GM19395 (cell line): ENCODE results near the gene SSMEM1.
"Not testable (repeated sequence)": the region's sequence is repeated elsewhere in the genome, so short reads cannot be mapped to it uniquely, and the experiment has no call there.

Experiments
- ATAC-seq: cut with Tn5 transposase; IDR thresholded peaks from one replicate; pipeline ENCODE4 v1.9.1; 2021; ENCODE audit warnings: mild to moderate bottlenecking, moderate library complexity; ENCODE audit not compliant: unreplicated experiment

SSMEM1 gene

GRCh38 chr7:130210181-130210935 lies 2.7 kb downstream of the SSMEM1 start:
- no peak for ATAC-seq

GRCh38 chr7:130213828-130214227 lies 6.2 kb downstream of the SSMEM1 start:
- no peak for ATAC-seq

DNA sequence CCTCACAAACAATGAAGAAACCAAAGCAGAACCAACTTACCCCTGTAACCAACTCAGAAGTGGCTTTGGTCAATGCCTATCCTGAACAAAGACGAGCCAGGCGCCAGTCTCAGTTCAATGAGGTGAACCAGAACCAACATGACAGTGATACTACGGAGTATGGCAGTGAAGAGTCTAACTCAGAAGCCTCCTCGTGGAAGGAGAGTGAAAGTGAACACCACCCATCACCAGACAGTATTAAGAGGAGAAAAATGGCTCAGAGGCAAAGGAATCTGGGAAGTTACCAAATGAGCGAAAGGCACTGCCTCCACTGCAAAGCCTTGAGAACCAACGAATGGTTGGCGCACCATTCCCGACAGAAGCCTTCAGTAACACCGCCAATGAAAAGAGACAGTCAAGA lies 8.4 kb downstream of the SSMEM1 start:
- ATAC-seq = no peak

DNA sequence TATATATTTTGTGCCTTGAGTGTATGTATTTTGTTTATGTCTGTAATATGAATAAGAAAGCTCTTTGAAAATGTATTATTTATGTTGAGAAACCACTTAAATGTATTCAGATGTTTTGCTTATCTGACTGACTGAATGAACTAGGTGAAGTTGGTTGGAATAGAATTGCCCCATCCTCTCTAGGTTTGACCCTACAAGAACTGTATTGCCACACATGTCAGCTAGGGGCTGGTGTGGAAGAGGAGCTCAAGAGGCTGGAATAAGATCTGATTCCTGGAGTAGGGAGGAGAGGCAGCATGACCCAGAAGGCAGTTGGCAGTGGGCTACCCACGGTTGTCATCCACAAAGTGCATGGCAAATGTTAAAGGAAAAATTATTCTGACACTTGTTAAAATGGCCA lies 9.1 kb downstream of the SSMEM1 start:
- ATAC-seq = no peak

DNA sequence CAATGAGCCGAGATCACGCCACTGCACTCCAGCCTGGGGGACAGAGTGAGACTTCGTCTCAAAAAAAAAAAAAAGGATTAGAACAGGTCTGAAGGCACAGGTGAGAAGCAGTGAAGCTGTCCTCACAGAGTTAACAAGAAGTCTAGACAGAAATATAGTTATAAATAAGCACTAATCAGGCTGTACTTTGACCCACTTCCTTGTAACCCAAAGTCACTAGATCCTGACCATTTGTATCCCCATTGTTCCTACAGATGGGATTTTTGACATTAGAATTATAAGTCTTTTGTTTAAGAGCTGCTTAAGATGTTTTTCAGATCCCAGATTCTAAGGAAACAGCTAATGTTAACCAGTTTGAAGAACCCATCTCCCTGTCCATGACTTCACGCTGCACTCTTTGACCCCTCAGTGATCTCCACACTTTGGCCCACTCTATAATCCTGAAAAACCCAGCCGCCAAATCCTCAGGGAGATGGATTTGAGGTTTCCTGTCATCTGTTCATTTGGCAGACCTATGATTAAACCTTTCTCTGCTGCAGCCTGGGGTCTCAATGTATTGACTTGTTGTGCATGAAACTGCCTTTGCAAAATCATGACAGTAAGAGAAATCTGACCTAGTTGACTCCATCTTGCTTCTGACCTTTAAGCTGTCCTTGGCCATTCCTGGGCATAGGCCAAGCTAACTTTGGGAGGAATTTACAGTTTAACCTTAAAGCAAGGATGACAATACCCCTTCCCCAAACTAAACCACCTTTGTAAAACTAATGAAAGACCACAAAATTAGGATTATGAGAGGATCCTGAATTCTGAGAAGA lies 11.4 kb downstream of the SSMEM1 start:
- ATAC-seq = no peak

GRCh38 chr7:130219871-130220270 lies 12.2 kb downstream of the SSMEM1 start:
- no peak for ATAC-seq

- ATAC-seq = no peak
Observed at GRCh38 chr7:130221746-130222145, 14.1 kb downstream of the SSMEM1 start.

GRCh38 chr7:130223646-130224045 lies 16.0 kb downstream of the SSMEM1 start:
- ATAC-seq = no peak

DNA sequence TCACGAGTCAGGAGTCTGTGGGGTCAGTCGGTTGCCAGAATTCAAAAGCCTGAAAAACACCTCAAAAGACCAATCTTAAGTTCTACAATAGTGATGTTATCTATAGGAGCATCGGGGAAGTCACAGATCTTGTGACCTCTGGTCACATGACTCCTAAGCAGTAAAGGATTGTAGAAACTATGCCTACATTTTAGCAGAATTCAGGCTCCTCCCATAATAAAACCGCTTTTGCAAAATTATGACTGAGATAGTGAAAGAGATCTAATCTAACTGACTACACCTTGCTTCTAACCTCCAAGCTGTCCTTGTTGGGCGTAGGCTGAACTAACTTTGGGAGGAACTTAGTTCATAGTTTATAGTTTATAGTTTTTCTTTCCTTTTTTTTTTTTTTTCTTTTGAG lies 16.6 kb downstream of the SSMEM1 start:
- ATAC-seq = no peak

DNA sequence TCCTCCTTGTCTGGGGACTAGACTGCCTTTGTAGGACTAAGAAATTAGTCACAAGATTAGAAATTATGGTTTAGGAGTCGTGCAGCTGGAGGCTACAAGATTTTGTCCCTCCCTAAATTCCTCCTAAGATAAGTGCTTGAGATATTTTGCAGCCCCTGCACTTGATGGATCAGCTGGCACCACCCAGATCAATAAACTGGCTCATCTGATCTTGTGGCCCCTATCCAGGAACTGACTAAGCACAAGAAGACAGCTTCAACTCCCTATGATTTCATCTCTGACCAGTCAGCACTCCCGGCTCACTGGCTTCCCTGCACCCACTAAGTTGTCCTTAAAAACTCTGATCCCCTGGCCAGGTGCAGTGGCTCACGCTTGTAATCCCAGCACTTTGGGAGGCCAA lies 17.3 kb downstream of the SSMEM1 start:
- ATAC-seq = not testable (repeated sequence)

DNA sequence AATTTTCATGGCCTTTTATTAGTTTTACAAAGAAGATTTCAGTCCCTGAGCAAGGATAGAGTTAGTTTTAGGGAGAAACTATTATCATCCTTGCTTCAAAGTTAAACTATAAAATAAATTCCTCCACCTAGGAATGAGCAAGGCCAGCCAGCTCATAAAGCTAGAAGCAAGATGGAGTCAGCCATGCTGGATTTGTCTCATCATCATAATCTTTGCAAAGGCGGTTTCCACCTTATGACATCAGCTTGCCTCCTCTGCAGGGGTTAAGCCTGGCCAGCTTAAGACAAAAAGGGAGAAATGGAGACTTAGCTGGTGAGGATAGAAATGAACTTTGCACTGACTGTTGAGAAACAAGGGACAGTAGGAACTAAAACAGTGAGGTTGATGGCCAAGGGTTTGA lies 18.7 kb downstream of the SSMEM1 start:
- ATAC-seq = no peak

DNA sequence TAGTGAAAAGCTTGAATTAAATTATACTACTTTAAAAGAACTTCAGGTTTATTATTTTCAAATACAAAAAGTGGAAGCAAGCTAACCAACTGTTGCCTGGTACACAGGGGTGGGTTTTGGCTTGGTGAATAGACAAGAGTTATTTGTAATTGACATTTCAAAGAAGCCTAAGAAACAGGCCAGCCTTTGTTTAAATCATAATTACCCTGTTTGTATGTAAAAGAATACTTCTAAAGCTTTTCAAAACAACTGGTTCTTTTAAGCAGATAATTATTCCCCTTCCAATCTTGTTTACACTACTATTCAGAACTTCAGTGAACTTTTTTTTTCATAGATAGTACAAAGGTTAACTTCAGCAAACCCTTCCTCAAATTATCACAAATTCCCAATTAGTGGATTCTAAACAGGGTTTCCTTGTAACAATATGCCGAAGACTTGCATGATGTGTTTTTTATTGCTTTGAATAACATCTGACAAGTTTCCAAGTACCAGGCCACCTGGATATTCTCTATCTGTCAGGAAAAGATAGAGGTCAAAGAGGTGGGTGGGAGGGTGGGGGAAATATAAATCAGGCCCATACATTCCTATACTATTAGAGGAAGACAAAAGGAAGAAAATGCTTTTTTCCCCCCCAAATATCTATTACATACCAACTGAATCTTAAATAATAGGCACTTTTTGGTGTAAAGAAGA lies 20.4 kb downstream of the SSMEM1 start:
- no peak for ATAC-seq

DNA sequence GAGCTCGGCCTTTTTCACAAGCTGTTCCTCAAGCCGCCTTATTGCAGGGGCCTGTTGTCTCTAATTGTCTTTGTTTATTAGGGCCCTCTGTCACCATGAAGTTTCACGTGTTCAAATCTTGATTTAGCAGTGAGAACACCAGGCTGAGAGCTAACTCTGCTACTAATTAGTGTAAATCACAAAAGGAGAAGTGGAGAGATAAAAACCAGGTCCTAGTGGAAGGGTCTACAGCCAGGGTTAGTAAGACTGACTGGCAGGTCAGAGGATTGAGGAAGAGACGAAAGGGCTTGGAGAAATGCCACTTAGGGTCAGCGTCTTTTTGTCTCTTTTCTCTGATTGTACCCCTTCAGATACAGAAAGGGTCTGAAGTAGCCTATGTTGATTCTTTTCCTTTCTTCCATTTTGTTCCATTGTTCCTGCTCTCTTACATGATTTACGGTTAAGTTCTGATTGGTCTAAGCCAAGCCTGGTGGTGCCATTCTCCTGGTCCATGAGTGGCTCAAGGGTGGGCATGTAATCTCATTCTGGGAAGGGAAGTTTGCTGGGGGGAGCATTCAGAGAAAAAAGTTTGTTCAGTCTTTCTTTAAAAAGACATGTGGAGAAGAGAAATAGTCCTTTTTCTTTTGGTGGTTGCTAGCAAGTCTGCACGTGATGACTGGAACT lies 21.3 kb downstream of the SSMEM1 start:
- no peak for ATAC-seq

GRCh38 chr7:130229981-130230380 lies 22.3 kb downstream of the SSMEM1 start:
- ATAC-seq = not testable (repeated sequence)

- ATAC-seq = no peak
Observed at GRCh38 chr7:130231792-130232191, 24.1 kb downstream of the SSMEM1 start.

DNA sequence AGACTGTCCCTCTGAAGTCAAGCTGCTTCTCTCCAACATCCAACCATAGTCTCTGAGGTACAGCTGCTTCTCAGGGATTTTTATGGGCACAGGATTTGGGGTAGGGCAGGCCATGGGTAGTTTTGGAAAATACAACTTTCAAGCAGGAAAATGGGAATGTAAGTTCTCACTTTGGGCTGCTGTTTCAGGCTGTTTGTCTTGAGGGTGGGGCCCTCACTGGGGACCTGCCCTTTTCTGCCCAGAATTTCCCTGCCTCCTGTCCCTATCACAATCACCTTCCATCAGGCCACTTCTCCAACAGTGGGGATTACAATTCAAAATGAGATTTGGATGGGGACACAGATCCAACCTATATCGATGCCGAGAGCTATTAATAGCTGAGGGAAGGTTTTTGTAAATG lies 24.5 kb downstream of the SSMEM1 start:
- no peak for ATAC-seq

- no peak for ATAC-seq
Observed at GRCh38 chr7:130234078-130234477, 26.4 kb downstream of the SSMEM1 start.

DNA sequence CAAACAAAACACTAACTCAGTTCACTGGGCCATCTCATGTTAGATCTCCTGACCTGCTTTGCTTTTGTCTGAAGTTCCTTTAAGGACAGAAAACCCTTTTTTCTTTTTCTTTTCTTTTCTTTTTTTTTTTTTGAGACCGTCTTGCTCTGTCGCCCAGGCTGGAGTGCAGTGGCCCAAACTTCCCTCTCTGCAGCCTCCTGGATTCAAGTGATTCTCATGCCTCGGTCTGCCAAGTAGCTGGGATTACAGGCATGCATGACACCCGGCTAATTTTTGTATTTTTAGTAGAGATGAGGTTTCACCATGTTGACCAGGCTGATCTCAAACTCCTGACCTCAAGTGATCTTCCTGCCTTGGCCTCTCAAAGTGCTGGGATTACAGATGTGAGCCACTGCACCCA lies 28.7 kb downstream of the SSMEM1 start:
- ATAC-seq = not testable (repeated sequence)

DNA sequence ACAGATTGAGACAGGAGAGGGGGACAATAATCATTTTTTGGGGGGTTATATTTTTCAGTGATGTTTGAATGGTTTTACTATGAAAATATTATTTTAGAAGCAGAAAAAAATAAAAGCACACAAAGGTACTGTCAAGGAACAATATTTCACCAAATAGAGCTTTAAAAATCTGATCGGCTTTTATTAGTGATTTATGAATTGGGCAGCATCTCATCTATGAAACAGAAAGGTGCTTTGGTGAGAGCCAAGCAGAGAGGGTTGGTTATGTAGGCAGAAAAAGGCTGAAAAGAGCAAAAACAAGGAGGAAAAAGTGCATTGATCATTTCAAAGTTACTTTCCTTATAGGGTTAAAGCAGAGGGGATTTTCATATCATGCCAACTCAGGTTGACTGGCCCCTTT lies 32.6 kb downstream of the SSMEM1 start:
- ATAC-seq = no peak

DNA sequence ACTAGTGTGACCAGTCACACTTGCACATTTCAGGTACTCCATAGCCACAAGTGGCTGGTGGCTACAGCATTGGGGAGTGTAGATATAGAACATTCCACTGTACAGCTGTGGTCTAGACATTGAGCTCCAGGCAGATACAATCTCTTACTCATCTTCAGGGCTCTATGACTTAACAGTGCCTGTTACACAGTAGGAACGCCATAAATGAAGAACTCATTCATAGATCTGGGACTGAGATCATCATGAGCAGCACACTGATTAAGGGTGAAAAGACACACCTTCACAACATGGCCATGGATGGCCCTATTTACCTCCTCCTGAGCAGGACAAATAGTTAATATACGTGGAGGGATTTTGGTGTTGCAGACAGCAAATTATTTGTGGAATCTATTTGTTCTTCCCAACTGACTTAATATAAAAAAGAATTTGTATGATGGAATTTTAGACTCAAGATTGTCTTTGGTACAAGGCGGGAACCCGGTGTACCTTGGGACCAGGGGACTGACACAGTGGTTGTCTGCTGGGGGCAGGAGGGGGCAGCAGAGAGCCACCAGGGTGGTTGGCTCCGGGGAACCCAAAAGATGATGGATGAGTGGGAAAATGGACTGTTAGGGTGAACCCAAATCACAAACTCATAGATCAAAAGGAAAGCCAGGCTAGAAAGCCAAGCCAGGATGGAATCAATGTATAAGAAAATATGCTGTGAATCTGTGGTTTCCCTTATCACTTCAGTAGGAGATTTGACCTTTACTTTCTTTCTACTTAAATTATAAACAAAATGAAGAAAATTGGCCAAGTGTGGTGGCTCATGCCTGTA lies 34.7 kb downstream of the SSMEM1 start:
- ATAC-seq = no peak
